Measurements from ENCODE around the gene MRPS23. TPM values are rescaled to one million over a fixed set of nuclear protein-coding genes. Genes with fewer than 3 reads are reported as not detected.

The MRPS23 gene
- polyA plus RNA-seq, 3 donors, result 55.4 to 66.7 (median 61.9) TPM

DNA sequence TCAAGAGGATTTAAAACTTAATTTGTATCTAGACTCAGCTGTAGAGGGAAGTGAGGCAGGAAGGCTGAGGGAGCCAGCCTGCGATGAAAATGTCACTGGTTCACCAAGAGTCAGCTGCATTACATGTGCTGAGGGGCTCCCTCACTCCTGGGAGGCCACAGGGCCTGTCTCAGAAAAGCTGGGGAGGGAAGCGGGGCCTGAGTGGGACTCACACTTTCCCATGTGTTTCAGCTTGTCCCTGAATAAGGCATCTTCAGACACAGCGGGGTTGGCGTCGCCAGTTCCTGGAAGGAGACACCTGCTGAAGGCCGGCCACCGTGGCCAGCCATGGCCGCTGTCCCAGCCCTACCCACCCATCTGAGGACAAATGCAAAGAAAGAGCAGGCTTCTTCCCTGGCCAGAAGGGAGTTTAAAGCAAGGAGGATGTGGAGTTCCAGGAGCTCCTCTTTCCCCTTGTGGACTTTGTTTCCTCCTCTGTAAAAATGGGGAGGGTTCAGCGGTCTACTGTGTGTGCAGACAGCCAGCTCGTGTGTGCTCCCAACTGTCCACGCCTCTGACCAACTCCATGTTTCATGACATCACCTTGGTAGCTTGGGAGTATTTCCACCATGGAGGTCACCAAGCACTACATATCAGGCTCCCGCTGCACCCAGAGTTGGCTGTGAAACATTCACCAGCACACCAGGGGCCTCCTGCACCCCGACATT is 19.2 kb upstream of the MRPS23 start:
- no peak for DNase-seq (ENCODE audit: extremely low read depth in 1 of 11, low read depth in 9 of 11, low spot score in 4 of 11)

DNA sequence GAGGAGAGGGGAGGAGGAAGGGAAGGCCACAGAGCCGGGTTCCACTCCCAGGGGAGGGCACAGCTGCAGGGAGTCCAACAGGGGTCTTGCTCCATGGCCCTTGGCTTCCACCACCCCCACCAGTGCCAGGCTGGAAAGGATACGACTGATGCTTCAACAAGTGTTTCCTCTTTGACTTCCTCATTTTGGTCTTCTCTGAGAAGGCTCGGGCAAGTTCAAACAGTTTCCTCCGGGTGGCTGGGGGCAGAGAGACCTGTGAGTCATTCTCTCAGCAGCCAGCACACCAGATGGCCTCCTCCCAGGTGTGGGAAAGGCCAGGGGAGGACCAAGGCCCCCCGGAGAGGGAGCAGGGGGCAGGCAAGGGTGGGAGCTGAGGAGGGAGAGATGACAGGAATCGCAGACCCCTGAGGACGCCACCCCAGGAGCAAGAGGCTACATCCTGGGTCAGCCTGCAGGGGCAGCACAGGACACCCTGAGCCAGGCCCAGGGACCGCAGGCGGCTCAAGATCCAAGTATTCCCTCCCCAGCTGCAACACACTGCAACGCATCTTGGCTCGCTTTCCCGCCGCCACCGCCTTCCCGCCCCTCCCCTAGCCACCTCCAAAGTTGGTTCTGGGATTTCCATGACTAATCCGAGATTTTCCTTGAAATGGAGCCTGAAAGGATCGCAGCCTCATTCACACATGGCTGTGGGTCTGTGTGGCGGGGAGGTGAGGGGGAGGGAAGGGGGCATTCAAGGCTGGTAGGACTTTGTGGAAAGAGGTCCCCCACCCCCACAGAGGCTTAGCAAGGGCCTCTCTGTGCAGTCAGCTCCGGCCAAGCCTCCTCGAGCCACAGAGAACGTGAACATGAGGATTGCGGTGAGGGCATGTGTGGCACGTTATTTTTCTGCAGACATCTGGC is 18.4 kb upstream of the MRPS23 start:
- no peak for DNase-seq (ENCODE audit: extremely low read depth in 1 of 11, low read depth in 9 of 11, low spot score in 4 of 11)

DNA sequence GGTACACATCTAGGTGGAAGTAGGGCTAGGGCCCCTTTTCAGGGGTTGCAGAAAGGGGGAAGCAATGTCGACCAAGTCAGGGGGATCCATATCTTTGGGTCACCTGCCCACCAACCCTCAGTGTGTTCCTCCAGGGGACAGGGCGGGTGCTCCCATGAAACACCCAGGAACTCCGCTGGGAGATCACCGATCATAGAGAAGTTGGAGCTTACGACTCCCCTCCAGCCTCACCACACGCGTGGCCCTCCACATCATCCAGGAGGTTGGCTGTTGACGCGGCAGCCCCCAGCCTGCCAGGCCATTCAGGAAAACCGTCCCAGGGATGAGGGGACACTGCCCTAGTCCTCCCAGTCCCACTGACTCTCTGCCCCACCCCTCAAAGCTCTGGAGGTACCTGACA is 17.3 kb upstream of the MRPS23 start:
- no peak for DNase-seq (ENCODE audit: extremely low read depth in 1 of 11, low read depth in 9 of 11, low spot score in 4 of 11)

DNA sequence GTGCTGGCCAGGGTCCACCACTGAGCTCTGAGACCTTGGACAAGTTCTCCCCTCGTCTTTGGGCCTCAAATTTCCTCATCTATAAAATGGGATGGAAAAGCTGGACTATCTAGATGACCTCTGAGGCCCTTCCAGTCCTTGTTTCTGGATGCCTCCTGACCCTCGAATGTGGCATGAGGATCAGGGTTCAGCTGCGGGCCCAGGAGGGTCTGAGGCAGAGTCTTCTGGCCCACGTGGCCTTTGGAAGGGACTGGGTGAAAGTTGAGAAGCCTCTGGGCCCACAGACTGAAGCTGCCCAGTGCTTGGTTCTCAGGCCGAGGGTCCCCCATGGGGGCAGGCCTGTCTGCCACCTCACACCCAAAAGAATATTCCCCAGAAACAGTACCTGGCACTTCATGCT is 16.9 kb upstream of the MRPS23 start:
- no peak for DNase-seq (ENCODE audit: extremely low read depth in 1 of 11, low read depth in 9 of 11, low spot score in 4 of 11)

DNA sequence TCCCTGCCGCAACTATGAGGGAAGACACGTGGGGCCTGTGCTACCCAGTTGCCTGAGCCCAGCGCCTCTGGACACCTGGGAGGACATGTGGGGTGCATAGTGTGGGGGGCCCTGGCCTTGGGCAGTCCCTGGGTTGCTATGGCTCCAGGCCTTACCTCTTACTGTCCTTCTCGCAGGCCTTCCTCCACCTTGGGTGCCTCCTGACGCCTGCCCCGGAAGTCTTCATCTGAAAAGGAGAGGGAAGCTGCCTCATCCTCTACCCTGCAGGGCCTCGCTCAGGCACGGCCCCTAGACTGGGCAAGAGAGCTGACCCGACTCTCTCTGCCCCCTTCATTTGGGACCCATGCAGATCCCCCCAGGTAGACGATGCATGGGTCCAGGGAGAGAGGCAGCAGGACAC is 16.5 kb upstream of the MRPS23 start:
- no peak for DNase-seq (ENCODE audit: extremely low read depth in 1 of 11, low read depth in 9 of 11, low spot score in 4 of 11)

DNA sequence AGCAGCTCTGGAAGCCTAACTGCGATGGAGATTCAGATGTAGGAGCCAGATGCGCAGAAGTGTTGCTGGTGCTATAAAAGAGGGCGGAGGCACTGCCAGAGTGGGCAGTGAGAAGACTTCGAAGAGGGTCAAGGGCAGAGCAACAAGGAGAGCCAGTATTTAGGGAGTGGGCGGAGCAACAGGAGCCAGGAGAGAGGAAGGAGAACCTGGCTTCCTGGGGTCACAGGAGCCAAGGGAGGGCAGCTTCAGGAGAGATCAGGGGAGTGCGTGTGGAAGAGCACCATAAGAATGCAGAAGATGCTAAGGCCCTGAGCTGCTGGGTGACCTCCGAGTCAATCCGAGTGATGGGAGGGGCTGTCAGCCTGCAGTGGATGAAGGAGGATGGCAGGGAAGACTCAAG is 14.4 kb upstream of the MRPS23 start:
- no peak for DNase-seq (ENCODE audit: extremely low read depth in 1 of 11, low read depth in 9 of 11, low spot score in 4 of 11)

DNA sequence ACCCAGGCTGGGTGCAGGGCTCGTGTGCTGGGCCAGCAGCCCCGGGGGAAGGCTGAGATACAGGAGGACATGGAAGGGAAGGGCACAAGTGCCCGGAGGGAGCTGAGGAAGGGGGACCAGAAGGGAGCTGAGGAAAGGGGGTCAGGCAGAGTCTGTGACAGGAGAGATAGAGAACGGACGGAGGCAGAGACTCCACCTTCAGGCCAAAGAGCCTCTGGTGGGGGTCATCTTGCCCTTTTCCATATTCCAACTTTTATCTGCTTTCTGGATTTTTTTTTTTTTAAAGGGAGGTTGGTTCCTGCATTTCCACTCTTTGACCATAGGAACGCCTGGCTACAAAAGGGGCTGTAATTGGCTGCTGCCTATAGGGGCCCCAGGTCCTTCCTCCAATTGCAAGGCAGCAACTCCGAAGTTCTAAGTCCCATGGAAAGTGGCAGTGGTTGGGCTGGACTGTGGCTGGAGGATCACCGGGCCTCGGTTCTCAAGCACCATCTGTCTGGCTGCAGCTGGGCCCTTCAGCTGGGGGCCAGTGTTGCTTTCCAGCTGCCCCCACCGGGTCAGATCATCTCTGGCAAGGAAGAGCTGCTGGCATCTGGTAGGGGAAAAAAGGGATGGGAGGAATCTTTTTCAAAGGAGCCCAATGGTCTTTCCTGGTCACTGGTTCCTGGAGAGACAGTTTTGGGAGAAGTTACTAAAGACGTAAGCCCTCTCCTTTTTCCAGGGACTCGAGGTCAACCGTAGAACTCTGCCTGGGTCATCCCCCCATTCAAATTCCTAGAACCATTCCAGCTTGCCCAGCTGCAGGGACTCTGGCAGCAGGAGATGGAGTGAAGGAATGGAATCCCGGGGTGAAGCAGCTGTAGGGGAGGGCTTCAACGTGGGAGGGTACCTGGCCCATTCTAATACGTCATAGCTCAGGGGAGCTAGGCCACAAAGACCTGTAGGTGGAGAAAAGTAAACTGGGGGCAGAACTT is 13.1 kb upstream of the MRPS23 start:
- no peak for DNase-seq (ENCODE audit: extremely low read depth in 1 of 11, low read depth in 9 of 11, low spot score in 4 of 11)

DNA sequence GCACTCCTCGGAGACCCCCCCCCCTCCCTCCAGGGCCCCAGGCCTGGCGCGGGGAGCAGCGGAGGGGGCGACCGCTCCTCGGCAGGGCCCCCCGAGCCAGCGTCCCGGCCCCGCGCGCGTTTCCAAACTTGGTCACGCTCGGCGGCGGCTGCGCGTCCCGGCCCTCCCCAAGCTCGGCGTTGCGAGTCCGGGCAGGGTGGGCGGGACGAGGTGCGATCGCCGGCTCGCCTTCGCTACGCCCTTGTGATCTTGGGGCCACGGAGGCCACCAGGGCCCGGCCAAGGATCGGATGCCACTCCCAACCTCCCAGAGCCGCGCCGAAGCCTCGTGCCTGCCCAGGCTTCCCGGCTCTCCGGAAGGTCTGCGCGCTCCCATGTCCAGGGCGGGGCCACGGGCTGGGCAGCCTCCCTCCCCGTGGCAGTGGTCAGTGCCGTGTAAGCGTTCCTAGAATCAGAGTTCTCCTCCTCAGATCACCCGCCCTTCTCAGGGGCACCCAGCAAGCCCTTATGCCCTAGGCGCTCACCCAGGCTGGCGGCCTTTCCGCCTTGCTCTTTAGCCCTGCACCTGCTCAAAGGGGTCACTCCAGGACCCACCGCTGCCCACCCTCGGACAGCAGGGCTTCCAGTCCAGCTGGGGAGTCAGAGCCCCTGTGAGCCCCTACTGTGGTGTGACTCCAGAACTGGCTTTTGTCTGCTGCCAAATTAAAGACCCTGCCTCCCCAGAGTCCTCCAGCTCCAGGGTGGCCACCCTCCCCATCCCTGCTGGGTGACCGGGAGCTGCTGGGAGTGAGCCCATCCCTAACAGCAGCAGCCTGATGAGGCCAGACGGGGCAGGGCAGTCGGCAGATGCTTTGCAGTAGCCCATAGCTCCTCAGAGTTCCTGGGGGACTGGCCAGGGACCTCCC is 12.2 kb upstream of the MRPS23 start:
- peak in 1 of 11 donors; percentile 36 for DNase-seq (ENCODE audit: extremely low read depth in 1 of 11, low read depth in 9 of 11, low spot score in 4 of 11)

DNA sequence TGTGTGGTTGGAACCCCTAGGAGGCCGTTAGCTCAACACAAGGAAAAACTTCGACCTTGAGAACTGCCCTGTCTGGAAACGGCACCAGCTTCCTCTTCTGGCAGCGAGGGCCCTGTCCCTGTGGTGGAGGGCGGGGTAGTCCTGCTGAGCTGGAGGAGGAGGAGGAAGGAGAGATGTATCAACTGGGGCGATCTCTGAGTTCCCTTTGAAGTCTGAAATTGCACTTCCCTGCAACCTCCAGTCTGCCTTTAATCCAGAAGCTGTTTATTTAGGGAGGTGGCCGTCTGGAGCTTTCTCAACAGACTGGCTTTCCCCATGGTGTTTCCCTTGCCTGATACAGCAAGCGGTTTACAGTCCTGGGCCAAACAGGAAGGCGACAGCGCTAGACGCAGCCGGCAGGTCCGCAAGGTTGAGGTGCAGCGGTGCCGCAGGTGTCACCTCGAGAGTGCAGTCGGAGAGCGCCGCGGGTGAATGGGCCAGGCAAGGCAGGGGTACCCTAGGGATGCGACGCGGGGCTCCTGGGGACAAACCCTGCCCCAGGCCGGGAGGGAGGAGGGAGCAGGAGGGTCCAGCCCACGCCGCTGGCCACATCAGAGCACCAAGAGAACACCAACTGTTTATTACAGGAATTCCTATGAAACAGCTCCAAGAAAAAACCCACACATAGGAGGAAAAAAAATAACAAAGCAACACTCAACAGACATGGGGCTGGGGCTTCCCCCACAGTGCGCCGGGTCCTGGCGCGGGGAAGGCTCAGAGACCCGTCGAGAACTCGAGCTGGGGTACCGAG is 11.4 kb upstream of the MRPS23 start:
- DNase-seq (ENCODE audit: extremely low read depth in 1 of 11, low read depth in 9 of 11, low spot score in 4 of 11), result no peak

DNA sequence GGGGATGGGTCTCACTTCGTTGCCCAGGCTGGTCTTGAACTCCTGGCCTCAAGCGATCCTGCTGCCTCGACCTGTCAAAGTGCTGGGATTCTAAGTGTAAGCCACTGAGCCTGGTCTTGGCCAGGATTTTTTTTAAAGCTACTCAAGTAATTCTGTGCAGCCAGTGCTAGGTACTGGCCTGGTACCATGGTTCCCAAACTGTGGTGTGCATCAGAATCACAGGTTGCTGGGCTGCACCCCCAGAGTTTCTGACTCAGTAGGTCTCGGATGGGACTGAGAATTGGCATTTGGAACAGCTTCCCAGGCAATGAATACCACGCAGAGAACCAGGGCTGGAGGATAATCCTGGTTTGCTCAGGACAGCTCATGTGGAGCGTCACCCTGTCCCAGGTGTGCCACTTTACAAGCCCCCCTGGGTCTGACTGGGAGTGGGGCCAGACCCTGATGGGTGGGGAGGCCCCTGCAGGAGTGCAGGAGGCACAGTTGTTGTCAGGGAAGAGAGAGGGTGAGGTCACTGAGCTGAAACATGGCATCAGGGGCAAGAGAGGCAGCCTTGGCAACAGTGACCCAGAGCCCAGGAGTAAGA is 10.7 kb upstream of the MRPS23 start:
- no peak for DNase-seq (ENCODE audit: extremely low read depth in 1 of 11, low read depth in 9 of 11, low spot score in 4 of 11)

DNA sequence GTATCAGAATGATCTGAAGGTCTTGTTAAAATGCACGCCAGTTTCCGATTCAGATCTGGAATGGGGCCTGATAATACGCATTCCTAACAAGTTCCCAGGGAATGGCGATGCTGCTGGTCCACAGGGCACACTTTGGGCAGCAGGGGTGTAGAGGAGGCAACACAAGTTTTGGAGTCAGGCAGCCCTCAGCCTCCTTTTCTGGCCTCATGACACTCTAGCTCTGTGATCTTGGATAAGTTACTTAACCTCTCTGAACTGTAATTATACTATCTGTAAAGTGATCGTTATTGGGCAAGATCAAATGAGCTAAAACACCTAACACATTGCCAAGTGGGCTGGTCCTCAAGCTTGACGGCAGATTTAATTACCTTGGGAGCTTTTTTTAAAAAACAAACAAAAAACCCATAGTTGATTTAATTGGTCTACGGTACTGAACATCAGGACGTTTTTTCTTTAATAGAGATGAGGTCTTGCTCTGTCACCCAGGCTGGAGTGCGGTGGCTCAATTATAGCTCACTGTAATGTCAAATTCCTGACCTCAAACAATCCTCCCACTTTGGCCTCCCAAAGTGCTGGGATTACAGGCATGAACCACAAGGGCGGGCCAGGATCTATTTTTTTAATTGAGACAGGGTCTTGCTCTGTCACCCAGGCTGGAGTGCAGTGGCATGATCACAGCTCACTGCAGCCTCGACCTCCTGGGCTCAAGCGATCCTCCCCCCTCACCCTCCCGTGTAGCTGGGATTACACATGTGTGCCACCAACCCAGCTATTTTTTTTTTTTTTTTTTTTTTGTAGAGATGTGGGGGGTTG is 10.0 kb upstream of the MRPS23 start:
- no peak for DNase-seq (ENCODE audit: extremely low read depth in 1 of 11, low read depth in 9 of 11, low spot score in 4 of 11)

DNA sequence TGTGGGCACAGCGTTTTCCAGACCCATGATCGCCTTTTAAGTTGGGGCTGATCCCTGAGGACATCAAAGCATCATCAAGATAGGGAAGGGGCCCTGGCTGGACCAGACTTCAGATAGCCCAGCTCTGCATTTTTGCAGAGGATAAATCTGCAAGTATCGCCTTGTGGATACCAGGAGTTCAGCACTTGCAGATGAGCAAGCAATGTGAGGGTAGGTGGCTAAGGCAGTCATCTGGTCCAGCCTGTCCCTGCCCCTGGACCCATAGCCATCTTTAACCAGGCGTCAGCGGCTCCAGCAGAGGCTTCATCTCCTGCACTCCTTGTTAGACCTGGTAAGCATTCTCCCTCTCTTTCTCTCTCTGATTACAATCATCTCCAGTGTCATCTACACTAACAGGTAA is 9.0 kb upstream of the MRPS23 start:
- DNase-seq (ENCODE audit: extremely low read depth in 1 of 11, low read depth in 9 of 11, low spot score in 4 of 11), result no peak

DNA sequence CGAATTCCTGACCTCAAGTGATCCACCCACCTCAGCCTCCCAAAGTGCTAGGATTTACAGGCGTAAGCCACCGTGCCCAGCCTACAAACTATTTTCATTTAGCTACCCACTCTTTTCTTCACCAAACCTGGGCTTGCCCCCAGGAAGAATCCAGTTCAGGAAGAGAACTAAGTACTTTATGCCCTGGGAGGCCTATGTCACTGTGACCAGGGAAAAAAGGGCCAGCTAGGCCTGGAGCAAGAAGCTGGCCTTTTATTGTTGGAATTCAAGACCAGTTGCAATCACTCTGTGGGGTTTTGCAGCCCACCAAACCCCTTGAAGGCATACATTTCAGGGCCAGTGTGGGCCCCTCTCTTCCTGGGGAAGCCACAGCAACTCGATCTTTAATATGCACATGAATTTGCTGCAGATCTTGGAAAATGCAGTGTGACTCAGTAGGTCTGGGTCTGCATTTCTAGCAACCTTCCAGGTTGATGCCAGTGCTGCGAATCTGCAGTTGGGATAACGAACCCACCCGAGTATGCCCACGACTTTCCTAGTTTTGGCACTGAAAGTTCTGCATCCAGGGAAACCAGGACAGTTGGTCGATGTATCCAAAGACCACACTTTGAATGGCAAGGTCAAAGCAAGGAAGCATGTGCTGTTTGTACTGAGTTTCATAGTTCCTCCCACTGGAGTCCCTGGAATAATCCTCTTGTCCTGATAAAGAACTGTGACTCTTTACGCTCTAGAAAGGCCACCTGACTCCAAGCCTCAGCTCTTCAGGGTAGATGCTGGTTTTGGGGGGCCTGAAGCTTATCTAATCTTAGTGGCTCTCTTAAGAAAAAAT is 7.2 kb upstream of the MRPS23 start:
- DNase-seq (ENCODE audit: extremely low read depth in 1 of 11, low read depth in 9 of 11, low spot score in 4 of 11), result no peak

DNA sequence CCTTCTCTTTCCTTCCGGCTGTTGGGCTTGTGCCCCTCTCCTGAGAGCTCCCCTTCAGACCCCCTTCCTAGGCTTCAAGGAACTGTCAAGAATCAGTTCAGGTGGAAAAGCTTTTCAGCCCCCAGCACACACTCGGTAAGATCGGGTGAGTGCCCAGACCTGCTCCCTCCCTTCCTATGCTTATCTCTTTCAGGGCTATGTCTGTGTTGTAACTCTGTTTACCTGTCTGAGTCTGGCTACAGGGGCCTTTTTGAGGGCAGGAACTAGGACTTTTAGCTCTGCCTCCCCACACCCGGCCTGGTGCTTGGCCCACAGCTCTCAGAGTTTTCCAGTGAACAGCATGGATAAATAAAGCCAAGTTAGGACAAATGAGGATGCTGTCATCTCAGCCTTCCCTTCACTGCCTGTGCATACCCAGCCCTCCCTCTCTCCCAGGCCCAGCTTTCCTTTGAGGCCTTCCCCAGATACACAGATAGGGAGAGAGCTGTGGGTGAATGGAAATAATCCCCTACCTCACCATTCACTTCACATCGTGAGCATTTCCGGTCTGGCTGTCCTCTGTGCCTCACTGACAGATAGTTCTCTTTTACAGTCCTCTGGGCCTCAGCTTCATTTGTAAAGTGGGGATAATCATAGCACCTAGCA is 5.7 kb upstream of the MRPS23 start:
- no peak for DNase-seq (ENCODE audit: extremely low read depth in 1 of 11, low read depth in 9 of 11, low spot score in 4 of 11)

DNA sequence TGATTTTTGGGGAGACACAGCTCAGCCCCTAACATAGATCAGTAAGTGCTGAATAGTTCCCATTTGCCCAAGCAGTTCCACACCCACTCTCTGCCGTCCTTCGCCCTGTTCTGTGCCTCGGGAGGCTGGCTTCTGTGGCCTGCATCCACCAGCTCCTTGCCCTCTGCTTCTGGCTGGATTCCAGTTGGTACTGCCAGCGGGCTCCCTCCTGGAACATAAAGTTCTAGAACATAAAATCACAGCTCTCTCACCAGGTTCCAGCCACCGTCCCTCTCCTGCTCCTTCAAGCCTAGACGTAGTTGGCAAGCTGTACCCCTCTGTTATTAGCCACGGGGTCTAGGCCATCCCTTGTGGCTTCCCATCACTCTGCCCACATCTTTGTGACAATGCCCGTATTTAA is 3.9 kb upstream of the MRPS23 start:
- no peak for DNase-seq (ENCODE audit: extremely low read depth in 1 of 11, low read depth in 9 of 11, low spot score in 4 of 11)
